Lung (tissue), 12 donors: ENCODE measurements around the gene SS18L1. TPM values are rescaled to one million over a fixed set of nuclear protein-coding genes. Genes with fewer than 3 reads are reported as not detected.

Experiments
- ATAC-seq: fragments of 200-7000 bp; cut with Tn5 transposase; one replicate; pipeline ENCODE4 v1.9.1; 2020; ENCODE audit warnings: moderate number of reproducible peaks; ENCODE audit not compliant: insufficient read depth, low FRiP score
- DNase-seq, 3 donors: peaks; one replicate each; pipeline ENCODE4 v3.0.0-alpha.2; 2013 to 2017
- H3K27ac ChIP-seq, 2 donors: one replicate each; pipeline ENCODE4 v1.5.1; 2013; ENCODE audit warnings: mild to moderate bottlenecking in 2 of 2, moderate library complexity in 2 of 2, control low read depth in 1 of 2, inconsistent platforms in 1 of 2, low read depth in 1 of 2, low read length in 1 of 2
- H3K27me3 ChIP-seq, 3 donors: one replicate each; pipeline ENCODE4 v1.5.1; 2013; ENCODE audit warnings: low read length in 2 of 3; ENCODE audit not compliant: control insufficient read depth in 3 of 3, insufficient read depth in 3 of 3
- H3K36me3 ChIP-seq, 4 donors: one replicate each; pipeline ENCODE4 v1.5.1; 2013; ENCODE audit warnings: low read length in 4 of 4, mild to moderate bottlenecking in 1 of 4, moderate library complexity in 1 of 4; ENCODE audit not compliant: control insufficient read depth in 4 of 4, insufficient read depth in 4 of 4
- H3K4me1 ChIP-seq, 5 donors: one replicate each; pipeline ENCODE4 v1.5.1; 2013; ENCODE audit warnings: low read length in 5 of 5, mild to moderate bottlenecking in 2 of 5, moderate library complexity in 1 of 5; ENCODE audit not compliant: control insufficient read depth in 5 of 5, insufficient read depth in 5 of 5
- H3K4me3 ChIP-seq: one replicate; pipeline ENCODE4 v1.5.1; 2013; ENCODE audit warnings: mild to moderate bottlenecking, control low read depth, moderate library complexity
- H3K9ac ChIP-seq, 2 donors: one replicate each; pipeline ENCODE4 v1.5.1; 2013; ENCODE audit warnings: low read length in 2 of 2, control low read depth in 1 of 2; ENCODE audit not compliant: insufficient read depth in 1 of 2
- H3K9me3 ChIP-seq, 4 donors: one replicate each; pipeline ENCODE4 v1.5.1; 2013; ENCODE audit warnings: low read length in 3 of 4, mild to moderate bottlenecking in 1 of 4, moderate library complexity in 1 of 4; ENCODE audit not compliant: control insufficient read depth in 4 of 4, insufficient read depth in 3 of 4
- WGBS, 2 donors: extraction: QIAGEN DNeasy Blood & Tissue Kit; methylation state at CpG; one replicate each; pipeline ENCODE4 v1.1.7; 2013; 5-methylcytosine and 5-hydroxymethylcytosine counted together
- polyA plus RNA-seq, 2 donors: library from polyadenylated mRNA; stranded (reverse); fragments of 200-250 nt; gene quantifications; one replicate each; pipeline ENCODE4 v1.2.1, GENCODE V29; 2013
- total RNA-seq, 2 donors: library from RNA; depleted of rRNA in 1 of 2; stranded (reverse); fragments of >200 nt in 1 of 2; gene quantifications; one replicate each; pipeline ENCODE4 v1.2.1, GENCODE V29; 2014 to 2021
- TF ChIP-seq, protein P1 (sequence below): IDR thresholded peaks from 2 replicates; pipeline ENCODE4 v1.5.1; 2012; ENCODE audit warnings: mild to moderate bottlenecking; ENCODE audit errors: control extremely low read depth, extremely low read depth
- donor health status: control.
- donor health status: control.
- donor health status: Bipolar disorder and iron deficiency.
- donor health status: healthy.
- donor health status: DM: yes; HTN: yes; CAD: no.

Gene SS18L1
- total and polyA plus RNA-seq, 4 donors = 7.2 to 24.1 (median 14.9) TPM

DNA sequence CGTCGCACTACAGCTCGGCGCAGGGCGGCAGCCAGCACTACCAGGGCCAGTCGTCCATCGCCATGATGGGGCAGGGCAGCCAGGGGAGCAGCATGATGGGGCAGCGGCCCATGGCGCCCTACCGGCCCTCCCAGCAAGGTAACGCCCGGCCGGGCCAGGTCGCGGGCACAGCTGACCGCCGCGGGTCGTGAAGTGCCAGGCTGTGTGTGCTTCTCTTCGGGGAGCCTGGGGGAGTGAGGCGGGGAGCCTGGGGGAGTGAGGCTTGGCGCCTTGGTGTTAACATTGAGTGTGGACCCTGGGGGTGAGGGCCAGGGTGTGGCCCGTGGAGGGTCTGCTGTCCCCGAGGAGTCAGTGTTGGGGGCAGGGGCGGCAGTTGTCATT is 19.9 kb downstream of the SS18L1 start:
- DNase-seq = no peak
- 93 to 97% methylated on average over 25 of the region's 25 CpGs for WGBS, 2 donors
- Histone ChIP-seq H3K9ac (no peak overlapping the region), H3K27me3 (no peaks in the 10 kb centered on the region), H3K4me1 (no peaks in the 10 kb centered on the region), H3K36me3 (peaks cover 5 to 60% (median 20%) of the 10 kb centered on the region in 4 donors), H3K27ac (no peak overlapping the region), H3K9me3 (no peaks in the 10 kb centered on the region), H3K4me3 (no peak overlapping the region)
- TF ChIP-seq, protein P1, sequence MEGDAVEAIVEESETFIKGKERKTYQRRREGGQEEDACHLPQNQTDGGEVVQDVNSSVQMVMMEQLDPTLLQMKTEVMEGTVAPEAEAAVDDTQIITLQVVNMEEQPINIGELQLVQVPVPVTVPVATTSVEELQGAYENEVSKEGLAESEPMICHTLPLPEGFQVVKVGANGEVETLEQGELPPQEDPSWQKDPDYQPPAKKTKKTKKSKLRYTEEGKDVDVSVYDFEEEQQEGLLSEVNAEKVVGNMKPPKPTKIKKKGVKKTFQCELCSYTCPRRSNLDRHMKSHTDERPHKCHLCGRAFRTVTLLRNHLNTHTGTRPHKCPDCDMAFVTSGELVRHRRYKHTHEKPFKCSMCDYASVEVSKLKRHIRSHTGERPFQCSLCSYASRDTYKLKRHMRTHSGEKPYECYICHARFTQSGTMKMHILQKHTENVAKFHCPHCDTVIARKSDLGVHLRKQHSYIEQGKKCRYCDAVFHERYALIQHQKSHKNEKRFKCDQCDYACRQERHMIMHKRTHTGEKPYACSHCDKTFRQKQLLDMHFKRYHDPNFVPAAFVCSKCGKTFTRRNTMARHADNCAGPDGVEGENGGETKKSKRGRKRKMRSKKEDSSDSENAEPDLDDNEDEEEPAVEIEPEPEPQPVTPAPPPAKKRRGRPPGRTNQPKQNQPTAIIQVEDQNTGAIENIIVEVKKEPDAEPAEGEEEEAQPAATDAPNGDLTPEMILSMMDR = no peak
- no peak for ATAC-seq

DNA sequence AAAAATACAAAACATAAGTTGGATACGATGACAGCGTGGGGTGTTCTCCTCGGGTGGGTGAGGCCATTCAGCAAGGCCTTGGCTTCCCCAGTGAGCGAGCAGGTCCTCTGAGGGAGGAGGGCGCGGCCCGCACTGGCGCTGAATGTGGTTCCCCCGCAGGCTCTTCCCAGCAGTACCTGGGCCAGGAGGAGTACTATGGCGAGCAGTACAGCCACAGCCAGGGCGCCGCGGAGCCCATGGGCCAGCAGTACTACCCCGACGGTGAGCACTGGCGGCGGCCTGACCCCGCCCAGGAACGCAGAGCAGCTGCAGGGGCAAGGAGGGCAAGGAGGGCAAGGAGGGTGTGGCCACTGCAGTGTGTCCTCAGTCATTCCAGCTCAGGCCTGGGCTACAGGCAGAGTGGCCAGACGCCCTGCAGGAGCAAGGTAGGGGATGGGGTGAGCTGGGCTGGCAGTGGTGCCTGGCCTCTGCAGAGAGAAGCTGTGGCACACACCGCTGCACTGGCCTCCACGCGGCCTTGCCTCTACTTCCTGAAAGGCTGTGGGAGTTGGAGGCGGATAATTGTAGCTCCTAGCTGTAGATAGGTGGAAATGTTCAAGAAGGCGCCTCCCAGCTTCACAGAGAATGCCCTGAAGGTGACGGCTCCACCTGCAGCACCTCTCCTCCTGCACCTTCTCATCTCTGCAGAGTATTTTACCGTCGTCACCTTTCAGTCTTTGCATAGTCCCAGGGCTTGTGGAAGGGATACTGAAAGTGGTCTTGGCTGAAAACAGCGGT is 20.6 kb downstream of the SS18L1 start:
- 95 to 96% methylated on average over 29 of the region's 29 CpGs for WGBS, 2 donors
- DNase-seq (no peak), ATAC-seq (no peak)
- Histone ChIP-seq H3K4me3 (no peak overlapping the region), H3K36me3 (peaks cover 5 to 63% (median 21%) of the 10 kb centered on the region in 4 donors), H3K4me1 (no peaks in the 10 kb centered on the region), H3K9ac (no peak overlapping the region), H3K27me3 (no peaks in the 10 kb centered on the region), H3K27ac (no peak overlapping the region), H3K9me3 (no peaks in the 10 kb centered on the region)
- TF ChIP-seq, protein P1 = no peak

DNA sequence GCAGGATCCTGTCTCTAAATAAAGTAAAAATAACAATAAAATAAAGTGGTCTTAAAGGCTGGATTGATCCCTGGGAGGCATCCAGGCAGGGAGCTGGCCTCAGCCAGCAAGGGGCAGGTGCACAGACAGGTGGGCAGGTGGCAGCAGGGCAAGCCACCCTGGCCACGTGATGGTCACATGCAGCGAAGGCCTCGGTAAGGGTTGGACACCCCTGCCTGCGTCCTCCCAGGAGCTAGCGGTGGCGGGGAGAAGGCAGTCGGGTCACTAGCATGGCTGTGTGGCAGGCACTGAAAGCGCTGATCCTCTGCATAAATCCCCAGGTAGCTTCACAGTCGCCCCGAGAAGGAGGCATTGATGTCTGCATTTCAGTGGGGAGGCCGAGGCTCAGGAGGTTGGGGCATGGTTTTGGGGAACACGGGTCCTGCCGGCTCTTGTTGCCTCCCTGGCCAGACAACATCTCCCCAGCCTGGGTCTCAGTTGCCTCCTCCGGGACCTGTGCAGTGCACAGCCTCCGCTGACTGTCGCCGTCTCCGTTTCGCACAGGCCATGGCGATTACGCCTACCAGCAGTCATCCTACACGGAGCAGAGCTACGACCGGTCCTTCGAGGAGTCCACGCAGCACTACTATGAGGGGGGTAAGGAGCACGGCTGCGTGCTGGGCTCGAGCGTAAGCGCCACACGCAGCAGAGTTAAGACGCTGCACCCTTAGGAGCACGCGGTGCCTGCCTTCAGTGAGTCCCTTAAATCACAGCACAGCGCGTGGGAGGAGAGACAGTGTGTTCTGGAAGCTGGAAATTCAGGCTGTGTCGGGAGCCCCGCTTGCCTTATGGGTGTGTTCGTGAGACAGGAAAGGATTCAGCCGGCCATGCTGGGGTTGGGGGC is 21.6 kb downstream of the SS18L1 start:
- no peak overlapping the region for H3K27ac ChIP-seq
- no peak overlapping the region for H3K4me3 ChIP-seq
- ATAC-seq = no peak
- H3K36me3 ChIP-seq = peaks cover 5 to 68% (median 21%) of the 10 kb centered on the region in 4 donors
- no peak overlapping the region for H3K9ac ChIP-seq
- 97% methylated on average over 41 of the region's 41 CpGs for WGBS, 2 donors
- TF ChIP-seq, protein P1 = no peak
- no peaks in the 10 kb centered on the region for H3K9me3 ChIP-seq
- no peak for DNase-seq
- no peaks in the 10 kb centered on the region for H3K27me3 ChIP-seq
- no peaks in the 10 kb centered on the region for H3K4me1 ChIP-seq
